DLD1 (cell line): Measurements from ENCODE around the gene FOXC1.

Experiments used
- in situ Hi-C: cut with HindIII; loops from 2 replicates; pipeline ENCODE4 v1.10.0; 2017; ENCODE audit warnings: low sequenced_read_pairs

FOXC1 gene

DNA sequence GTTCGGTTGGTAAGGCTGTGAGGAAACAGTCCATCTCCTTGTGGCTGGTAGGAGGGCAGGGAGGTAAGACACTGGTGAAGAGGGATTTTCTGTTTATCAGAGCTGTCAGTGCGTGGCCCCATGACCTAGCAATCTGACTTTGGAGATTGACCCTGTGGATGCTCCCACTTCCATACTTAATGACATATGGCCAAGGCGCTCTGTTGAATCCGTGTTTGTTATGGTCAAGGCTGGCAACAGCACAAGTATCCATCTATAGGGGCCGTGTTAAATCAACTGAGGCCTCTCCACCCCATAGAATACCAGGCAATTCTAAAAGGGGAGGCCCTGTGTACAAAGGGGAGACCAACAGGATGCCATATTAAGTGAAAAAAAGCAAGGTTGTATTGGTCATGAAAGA lies 25.6 kb upstream of the FOXC1 start:
- in situ Hi-C loops: no loop called here

DNA sequence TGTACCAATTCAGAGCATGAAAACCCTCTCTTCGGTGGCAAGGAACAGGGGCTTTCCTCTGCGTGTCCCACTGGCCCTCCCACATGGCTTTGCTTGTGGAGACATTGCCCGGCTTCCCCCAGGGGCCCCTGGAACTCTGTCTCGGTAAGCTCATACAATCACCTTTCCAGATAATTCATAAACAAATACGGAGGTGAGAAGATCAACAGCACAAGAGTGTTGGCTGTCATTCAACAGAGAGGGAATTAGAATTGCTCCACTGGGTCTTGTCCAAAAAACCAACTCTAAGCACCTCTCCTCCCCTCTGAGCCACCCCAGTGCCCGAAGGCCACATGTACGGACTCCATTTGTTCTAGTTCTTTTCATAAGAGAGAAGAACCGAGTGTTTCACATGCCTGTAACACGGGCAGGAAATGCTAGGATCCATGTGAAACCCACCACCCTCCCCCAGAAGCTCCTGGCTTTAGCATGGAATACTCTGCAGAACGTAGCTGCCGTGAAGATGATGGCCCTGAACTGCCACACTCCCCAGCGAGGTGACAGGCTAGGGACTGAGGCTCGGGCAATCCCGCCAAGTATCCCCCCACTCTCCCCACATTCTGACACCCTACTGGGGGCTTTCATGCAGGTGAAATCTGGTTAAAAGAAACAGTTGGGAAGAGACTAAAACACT lies 24.6 kb upstream of the FOXC1 start:
- in situ Hi-C loops: no loop called here

DNA sequence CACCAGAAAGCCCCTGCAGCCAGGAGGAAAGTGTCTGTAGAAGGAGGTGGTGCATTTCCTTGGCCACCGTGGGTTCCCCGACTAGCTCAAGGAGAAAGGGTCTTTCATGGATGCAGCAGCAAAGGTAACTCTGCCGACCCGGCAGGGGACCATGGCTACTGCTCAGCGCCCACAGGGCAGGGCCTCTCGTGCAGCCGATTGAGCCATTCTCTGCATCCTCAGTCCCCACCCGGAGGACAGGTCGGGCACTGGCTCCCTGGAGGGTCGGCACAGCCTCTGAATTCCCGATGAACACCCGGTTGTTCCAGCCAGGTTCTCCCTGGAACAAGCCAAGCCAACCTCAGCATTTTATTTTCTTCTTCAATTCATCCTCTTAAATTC lies 24.1 kb upstream of the FOXC1 start:
- in situ Hi-C loops: no loop called here

DNA sequence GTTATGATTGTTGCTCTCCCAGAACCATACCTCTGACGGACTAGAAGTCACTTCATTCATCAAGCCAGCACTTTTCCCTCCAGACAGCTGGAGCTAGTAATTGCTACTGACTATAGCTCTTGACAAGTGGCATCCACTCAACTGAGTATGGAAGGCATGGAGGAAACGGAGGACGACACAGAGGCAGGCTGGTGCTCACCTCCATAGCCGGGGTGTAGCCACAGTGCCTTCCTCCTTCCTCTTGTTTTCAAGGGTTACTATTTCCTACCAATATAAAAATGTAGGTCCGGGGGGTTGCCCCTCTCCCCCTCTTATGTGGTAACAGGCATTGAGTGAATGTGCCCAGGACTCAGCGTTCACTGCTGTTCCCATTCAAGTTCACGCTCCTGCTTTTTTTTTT lies 23.5 kb upstream of the FOXC1 start:
- in situ Hi-C loops: no loop called here

DNA sequence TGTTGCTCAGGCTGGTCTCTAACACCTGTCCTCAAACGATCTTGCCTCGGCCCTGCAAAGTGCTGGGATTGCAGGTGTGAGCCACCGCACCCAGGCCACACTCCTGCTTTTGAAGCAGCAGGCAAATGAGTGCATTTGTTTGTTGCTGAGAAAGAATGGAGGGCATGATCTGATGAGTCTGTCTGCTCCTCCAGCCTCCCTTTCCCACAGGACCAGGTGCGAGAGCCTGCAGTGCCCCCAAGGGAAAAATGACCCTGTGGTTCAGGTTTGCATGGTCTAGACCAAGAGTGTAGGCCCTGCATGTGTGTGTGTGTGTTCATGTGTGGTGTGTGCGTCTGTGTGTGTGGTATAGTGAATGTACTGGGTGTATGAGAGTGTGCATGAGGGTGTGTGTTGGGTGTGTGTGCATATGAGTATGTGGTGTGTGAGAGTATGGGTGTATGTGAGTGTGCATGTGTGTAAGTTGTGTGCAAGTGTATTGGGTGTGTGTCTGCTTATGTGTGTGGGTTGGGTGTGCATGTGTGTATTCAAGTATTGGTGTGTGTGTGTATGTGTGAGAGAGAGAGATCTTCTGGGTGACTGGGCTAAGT lies 22.8 kb upstream of the FOXC1 start:
- in situ Hi-C loops: no loop called here

DNA sequence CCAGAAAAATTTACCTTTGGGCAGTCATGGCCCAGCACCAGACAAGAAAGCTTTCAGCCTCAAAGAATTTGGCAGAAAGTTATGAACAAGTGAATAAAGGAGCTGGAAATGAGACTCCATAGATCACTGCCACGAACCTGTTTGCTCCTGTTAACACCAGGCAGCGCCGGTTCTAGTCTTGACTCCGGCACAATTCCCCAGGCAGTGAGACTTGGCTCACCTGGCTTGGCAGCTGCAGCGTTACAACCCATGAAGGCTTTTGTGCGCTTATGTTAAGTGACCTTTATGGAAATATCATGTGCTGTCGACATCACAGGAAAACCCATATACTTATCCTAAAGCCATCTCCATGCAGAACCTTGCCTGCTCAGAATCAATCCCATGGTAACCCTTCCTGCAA lies 22.2 kb upstream of the FOXC1 start:
- in situ Hi-C loops: no loop called here

DNA sequence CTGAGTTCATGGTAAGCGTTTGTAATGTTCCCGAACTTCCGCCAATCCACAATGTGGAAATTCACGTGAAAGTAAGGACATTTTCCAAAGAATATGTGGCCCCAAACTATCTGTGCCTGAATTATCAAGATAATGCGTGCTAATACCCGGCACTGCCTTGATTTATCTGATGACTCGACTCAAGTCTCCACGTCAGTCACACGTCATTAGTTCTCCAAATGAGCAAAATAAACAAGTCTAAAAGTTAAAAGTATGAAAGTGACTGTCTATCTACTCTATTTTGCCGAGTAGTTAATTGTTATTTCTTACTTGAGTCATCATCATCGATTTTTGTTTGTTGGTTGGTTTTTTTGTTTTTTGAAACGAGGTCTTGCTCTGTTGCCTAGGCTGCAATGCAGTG lies 21.7 kb upstream of the FOXC1 start:
- in situ Hi-C loops: no loop called here

DNA sequence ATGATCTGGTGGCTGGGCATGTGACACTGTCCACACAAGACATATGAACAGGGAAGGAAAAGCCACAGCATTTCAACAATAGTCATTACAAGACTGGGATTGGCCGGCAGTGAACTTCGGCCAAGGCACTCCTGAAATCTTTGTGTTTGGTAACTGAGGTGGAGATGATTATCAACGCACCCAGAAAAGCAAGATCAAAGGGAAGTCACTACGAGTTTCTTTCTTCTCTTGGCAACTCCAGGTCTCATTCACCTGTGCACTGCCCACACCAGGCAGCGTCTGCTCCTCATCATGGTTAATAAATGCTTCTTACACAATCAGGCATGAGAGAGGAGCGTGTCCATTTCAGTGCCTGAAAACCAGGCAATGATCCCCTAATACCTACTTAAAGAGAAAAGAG lies 20.5 kb upstream of the FOXC1 start:
- in situ Hi-C loops: no loop called here

DNA sequence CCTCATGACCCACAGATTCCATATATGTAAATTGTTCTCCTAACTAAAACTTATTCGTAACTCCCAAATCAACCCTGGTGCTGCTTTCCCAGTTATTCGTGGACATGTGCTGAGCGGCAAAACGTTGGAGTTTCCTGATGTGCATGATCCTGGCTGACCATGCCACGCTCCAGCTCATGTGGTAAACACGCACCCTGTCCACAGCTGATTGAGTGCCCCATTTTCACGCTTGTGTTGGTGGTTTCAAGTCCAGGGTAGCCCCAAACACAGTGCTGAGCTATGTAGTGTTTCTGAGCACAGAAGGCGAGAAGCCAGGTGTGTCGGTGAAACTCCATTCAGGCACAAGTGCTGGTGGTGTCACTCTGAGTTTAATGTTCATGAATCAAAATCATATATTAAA lies 19.1 kb upstream of the FOXC1 start:
- in situ Hi-C loops: no loop called here

DNA sequence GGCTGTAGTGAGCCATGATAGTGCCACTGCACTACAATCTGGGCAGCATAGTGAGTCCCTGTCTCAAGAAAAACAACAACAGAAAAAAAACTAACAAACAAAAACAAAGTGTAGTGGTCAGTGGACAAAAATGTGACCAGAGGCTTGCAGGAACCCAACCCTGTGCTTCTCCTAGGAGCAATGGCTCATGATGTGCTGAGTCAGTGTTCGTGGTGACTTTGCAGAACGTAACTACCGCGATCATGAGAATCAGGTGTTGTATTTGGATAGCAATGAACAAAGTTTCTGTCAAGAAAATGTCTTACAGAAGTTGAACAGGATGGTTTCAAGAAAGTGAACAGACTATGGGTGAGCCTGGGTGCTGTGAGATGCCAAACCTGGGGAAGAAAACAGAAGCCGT lies 18.5 kb upstream of the FOXC1 start:
- in situ Hi-C loops: no loop called here

DNA sequence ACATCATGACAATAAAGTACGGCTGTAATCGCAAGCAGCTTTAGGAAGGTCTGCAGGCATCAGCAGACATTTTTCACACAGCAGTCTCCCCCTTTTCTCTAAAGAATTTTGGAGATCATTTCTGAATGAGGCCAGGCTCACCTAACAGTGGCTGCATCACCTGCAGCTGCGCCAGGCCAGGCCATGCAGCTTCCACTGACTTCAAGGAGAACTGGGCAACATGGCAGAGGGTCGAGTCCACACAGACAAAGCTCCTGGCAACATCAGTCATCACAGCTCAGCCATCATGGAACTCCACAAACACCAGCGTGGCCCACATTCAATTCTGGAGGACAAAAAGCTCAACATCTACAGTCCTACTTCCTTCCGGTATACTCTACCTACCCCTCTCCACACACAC lies 17.8 kb upstream of the FOXC1 start:
- in situ Hi-C loops: no loop called here

DNA sequence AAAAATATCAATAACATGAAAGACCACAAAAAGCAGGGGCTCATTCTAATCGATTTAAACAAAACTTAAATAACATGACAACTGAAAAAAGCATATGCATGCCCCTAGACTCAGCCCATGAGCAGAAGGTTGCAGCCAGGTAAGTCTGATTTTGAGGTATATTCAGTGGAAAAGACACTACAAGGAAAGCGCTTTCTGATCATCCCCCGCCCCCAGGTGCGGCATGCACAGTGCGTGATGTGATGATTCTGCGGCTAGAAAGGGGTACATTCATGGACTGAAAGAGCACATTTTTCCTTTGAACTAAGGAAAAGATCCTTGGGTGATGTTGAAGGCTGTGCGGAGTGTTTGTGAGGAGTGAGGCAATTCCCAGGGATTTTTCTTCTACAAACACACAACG lies 16.9 kb upstream of the FOXC1 start:
- in situ Hi-C loops: no loop called here

DNA sequence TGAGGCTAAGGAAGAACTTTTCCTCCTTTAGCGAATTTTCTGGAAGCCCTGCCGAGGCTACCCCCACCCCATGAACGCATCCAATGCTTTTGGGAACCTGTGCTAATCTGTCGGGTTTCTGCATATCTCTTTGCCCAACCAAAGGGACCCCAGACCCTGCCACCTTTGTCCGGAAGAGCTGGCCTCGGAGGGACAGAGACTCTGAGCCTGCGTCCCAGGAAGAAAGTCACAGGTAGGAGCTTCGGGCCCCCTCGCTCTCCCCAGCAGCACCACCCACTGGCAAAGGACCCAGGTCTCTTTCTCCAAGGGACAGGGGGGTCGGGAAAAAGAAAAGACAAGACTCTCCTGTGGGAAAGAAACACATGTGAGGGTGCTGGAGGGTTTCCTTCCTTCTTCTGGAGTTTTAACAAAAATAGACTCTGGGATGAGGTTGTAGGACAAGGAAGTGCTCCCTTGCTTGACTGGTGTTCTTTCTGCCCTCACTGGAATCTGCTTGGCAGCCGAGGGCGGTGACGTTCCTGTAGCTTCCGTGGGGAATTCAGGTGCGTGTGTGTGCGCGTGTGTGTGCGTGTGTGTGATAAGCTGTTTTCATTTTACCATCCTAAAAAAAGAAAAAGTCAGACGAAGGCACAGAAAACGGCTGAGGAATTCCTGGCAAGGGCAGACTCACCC lies 16.3 kb upstream of the FOXC1 start:
- in situ Hi-C loops: no loop called here

DNA sequence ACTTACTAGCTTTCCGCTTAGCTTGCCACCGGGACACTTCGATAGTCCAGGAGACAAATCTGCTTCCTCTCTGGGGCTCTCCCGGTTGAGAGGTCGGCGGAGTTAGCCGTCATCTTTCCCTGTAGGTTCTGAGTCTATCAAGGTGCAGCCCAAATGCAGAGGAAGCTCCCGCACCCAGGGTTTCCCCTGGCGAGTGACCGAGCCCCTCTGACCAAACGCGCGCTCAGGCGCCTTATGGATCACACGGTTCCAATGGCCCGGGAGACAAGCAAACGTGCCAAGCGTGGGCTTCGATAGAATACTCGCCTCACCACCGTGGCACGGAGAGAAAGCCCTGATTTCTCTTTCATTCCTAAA lies 15.8 kb upstream of the FOXC1 start:
- in situ Hi-C loops: no loop called here

DNA sequence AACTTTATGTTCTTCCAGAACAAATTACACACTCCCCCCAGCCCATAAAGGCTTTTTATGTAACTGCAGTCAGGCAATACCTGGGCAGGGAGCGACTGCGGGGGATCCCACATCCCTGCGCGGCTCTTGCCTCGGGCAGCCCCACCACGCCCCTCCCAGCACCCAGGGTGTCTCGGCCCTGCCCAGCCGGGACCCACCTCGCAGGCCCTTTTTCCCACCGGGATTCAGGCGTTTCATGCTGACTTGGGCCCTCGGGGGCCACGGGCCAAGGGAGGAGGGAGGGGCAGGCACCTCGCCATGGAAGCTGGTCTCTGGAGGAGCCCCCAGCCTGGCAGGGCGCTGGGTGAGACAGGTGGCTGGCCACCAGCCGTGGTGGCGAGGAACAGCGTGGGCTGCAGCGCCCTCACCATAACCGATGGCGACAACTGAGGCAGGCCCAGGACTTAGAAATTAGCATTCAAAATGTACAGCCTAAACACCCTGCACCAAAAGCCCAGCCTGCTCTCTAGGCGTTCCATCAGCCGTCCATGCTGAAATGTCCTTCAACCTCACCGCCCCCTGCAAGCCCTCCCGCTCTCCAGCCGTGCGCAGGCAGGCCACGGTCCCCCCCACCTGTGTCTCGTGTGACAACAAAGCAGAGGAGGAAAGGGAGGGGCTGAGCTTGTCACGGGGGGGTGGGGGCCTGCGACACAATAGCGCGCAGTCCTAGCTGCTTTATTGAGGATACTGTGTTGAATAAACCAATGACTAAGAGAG lies 15.1 kb upstream of the FOXC1 start:
- in situ Hi-C loops: no loop called here

DNA sequence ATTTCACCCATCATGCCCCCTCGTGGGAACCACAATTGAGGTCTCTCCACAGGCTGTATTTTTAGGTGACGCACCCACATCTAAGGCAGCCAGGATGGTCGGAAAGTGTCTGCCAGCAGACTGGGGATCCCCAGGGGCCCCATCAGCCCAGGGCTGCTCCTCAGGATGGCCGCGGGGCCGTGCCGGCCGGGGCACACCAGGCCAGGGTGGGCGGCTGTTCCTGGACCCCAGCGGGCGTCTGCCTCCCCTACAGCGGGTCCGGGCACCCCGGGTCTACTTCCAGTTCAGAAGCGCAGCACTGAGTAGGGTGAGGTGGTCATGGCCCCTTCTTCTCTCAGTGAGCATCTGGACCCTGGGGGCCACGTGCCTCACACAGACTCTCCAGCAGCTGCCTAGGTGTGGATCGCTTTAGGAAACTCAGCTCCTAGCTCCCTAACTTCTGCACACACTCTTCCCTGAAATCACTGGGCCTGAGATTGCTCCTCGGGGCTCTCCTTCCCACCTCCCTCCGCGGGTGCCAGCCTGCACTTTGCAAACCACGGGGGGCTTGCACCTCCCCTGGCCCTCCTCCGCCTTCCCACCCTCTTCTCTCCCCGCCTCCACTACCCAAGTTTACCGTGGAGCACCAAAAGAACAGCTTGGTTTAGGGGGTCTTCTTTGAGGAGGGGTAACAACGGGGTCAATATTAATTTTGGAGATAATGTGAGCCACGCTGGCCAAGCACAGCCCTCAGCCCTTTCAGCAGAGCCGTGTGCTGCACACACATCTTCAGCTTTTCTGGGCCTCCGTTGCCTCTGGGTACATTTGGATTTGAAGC lies 14.2 kb upstream of the FOXC1 start:
- in situ Hi-C loops: no loop called here

DNA sequence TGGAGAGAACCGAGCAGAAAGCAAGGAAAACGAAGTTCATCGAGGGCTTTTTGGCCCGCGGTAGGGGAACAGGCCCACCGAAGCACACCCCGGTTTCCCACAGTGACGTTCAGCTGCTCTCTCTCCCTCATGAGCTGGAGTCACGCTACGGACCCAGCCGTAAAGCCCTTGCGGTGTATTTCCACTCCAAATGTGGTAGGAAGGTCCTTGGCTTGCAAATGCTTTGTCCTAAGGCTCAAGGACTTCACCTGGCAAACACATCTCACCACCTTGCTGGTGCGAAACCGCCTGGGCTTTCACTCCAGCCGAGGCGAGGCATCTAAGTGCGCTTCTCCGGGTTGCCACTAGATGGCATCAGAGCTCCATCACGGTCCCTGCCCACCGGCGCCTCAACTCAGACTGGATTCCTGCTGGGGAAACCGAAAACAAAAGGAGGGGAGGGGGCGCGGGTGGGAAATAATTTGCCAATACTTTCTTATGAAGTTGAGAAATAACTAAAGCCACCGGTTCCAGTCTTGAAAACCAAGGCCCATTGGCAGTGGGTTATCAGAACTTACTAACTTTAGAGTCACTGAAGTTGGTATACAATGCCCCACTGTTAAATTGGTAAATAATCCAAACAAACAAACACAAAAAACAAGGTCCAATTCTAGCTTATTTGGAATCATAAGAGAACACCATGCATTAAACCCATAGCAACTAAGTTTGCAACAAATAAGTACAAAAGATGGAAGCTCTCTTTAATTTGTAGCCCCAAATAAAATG lies 13.4 kb upstream of the FOXC1 start:
- in situ Hi-C loops: no loop called here

DNA sequence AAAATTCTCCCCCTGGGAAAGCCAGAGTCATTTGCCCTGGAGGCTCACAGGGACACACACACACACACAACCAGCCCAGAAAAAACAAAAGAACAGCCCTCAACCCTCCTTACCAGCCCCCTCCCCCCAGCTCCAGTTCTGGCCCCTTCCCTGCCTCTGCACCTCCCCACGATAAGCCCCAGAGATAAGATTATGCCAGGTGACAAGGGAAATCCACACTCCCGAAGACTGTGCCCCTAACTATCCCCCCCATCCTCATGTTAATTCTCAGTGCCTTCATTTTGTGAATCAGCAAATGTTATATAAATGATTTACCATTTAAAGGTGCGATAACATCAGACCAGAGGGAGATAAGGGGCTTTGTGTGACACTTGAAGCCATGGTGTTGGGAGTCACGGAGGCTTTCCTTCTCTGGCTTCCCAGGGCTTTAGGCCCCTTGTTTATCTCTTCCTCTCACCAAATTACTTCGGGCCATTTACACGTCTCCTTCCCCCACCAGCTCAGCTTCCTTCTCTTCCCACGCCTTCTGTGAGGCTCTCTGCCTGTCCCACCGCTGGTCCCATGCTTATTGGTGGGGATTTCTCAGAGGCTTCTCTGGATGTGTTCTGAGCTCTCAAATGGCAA lies 12.5 kb upstream of the FOXC1 start:
- in situ Hi-C loops: no loop called here

DNA sequence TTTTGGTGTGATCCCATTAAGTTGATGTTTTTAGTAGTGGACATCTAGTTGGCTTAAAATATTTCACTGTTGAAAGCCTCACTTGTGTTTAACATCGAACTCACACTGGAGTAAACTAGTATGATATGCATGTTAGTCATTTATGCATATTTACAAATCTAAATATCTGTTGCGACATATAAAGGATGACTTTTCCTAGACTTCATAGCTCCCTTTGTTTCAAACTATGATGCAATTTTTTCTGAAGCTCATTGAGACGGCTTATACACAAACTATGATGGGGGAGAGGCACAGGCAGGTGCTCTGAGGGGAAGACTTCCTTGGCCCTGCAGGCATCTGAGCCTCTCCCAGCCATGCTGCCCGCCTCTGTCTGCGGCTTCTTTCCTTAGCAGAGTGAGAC lies 11.8 kb upstream of the FOXC1 start:
- in situ Hi-C loops: no loop called here

DNA sequence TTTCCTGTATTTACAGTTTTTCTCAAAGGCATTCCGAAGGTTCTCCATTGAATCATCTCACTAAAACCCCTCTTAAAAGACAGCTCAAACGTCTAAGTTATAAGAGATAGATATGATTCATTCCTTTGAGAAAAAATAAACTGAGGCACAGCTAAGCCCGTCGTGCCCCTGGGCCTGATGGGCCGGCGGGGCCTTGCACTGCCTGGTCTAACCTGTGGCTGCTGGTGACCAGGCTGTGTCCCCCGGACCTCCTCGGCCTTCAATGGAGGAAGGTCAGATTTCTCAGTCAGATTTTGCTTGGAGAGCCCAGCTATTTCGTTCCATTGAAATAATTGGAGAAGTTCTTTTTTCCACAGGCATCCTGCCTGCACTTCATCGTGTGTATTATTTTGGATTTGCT lies 11.3 kb upstream of the FOXC1 start:
- in situ Hi-C loops: no loop called here
